GM21360 (cell line): ENCODE results near the gene PRKCQ.
"Not testable (repeated sequence)": the region's sequence is repeated elsewhere in the genome, so short reads cannot be mapped to it uniquely, and the experiment has no call there.

Source experiments
- ATAC-seq: cut with Tn5 transposase; IDR thresholded peaks from one replicate; pipeline ENCODE4 v1.9.1; 2021; ENCODE audit warnings: mild to moderate bottlenecking, moderate library complexity; ENCODE audit not compliant: unreplicated experiment

Gene PRKCQ

GRCh38 chr10:6595499-6595898, 15.4 kb upstream of the PRKCQ start:
- ATAC-seq, result no peak

- no peak for ATAC-seq
Measured at GRCh38 chr10:6593241-6593671, 13.2 kb upstream of the PRKCQ start.

- no peak for ATAC-seq
Measured at GRCh38 chr10:6592080-6592479, 12.0 kb upstream of the PRKCQ start.

GRCh38 chr10:6591668-6592067, 11.6 kb upstream of the PRKCQ start:
- ATAC-seq, result no peak

GRCh38 chr10:6590100-6590499, 10.0 kb upstream of the PRKCQ start:
- ATAC-seq, result no peak

GRCh38 chr10:6589287-6590094, 9.4 kb upstream of the PRKCQ start:
- ATAC-seq, result no peak

GRCh38 chr10:6588845-6589244, 8.8 kb upstream of the PRKCQ start:
- no peak for ATAC-seq

GRCh38 chr10:6588082-6588481, 8.0 kb upstream of the PRKCQ start:
- ATAC-seq, result no peak

- ATAC-seq, result no peak
Measured at GRCh38 chr10:6586501-6586900, 6.4 kb upstream of the PRKCQ start.

- no peak for ATAC-seq
Measured at GRCh38 chr10:6583447-6583846, 3.4 kb upstream of the PRKCQ start.

GRCh38 chr10:6582913-6583312, 2.8 kb upstream of the PRKCQ start:
- ATAC-seq, result not testable (repeated sequence)

- no peak for ATAC-seq
Measured at GRCh38 chr10:6582298-6582697, 2.2 kb upstream of the PRKCQ start.

GRCh38 chr10:6581778-6582228, 1.7 kb upstream of the PRKCQ start:
- no peak for ATAC-seq

- not testable (repeated sequence) for ATAC-seq
Measured at GRCh38 chr10:6581223-6581622, 1.1 kb upstream of the PRKCQ start.

GRCh38 chr10:6580279-6581029, 378 bp upstream of the PRKCQ start:
- ATAC-seq, result peak; percentile 90

GRCh38 chr10:6579183-6579903, 733 bp downstream of the PRKCQ start:
- ATAC-seq, result no peak

- ATAC-seq, result no peak
Measured at GRCh38 chr10:6578795-6579182, 1.3 kb downstream of the PRKCQ start.

- no peak for ATAC-seq
Measured at GRCh38 chr10:6578251-6578771, 1.8 kb downstream of the PRKCQ start.

GRCh38 chr10:6576326-6576725, 3.8 kb downstream of the PRKCQ start:
- ATAC-seq, result no peak

- ATAC-seq, result no peak
Measured at GRCh38 chr10:6574664-6575176, 5.4 kb downstream of the PRKCQ start.

GRCh38 chr10:6570893-6571292, 9.2 kb downstream of the PRKCQ start:
- no peak for ATAC-seq
